Measurements from ENCODE around the gene CXCR6.

Gene CXCR6

GRCh38 chr3:45946875-45947274, 3.6 kb downstream of the CXCR6 start:
- no peak overlapping the region for H3K27ac ChIP-seq (ENCODE audit: extremely low read depth, low read depth, low read length)
- POLR2A ChIA-PET = no interaction called here
- H3K36me3 ChIP-seq (ENCODE audit: control insufficient read depth in 2 of 2, insufficient read depth in 1 of 2, low read length in 2 of 2) = peaks cover 0 to 88% of the 10 kb centered on the region in 2 experiments; a peak in 1 of 3 replicates
- H3K9me3 ChIP-seq (ENCODE audit: control insufficient read depth, insufficient read depth, low read depth, low read length) = no peaks in the 10 kb centered on the region
- TF ChIP-seq OSR2 (tag by site-specific recombination; IDR thresholded peaks at IDR 0.05) = no peak
- TF ChIP-seq ZNF157 (tag by site-specific recombination; IDR thresholded peaks at IDR 0.05) = no peak
- no peak for TF ChIP-seq BCL11A (tag by site-specific recombination; IDR thresholded peaks at IDR 0.05; ENCODE audit: low read depth)
- TF ChIP-seq GFI1B (tag by site-specific recombination; IDR thresholded peaks at IDR 0.05) = no peak
- no peak for TF ChIP-seq ZNF404 (tag by site-specific recombination; IDR thresholded peaks at IDR 0.05)
- no peak for TF ChIP-seq ZFP3 (tag by site-specific recombination; IDR thresholded peaks at IDR 0.05; ENCODE audit: low read depth)
- TF ChIP-seq KLF8 (tag by site-specific recombination; IDR thresholded peaks at IDR 0.05) = no peak
- TF ChIP-seq ATF2 (tag by site-specific recombination; IDR thresholded peaks at IDR 0.05; ENCODE audit: low read depth) = no peak
- H3K4me1 ChIP-seq (ENCODE audit: control insufficient read depth, insufficient read depth, low read length) = no peaks in the 10 kb centered on the region
- CTCF ChIA-PET = interaction anchor here (0.6 to 0.9 kb wide), 3 partner anchors 8 to 132 kb away, joined by 3 read pairs; no protein-coding TSS in a partner anchor
- no peak overlapping the region for H3K4me3 ChIP-seq (ENCODE audit: low read depth, low read length)

- H3K9me3 ChIP-seq (ENCODE audit: control insufficient read depth, insufficient read depth, low read depth, low read length) = no peaks in the 10 kb centered on the region
- H3K4me3 ChIP-seq (ENCODE audit: low read depth, low read length) = no peak overlapping the region
- ChIA-PET CTCF (interaction anchor here (0.6 to 0.9 kb wide), 3 partner anchors 8 to 131 kb away, joined by 3 read pairs; no protein-coding TSS in a partner anchor), POLR2A (no interaction called here)
- no peaks in the 10 kb centered on the region for H3K4me1 ChIP-seq (ENCODE audit: control insufficient read depth, insufficient read depth, low read length)
- TF ChIP-seq ZNF629 (tag by site-specific recombination; IDR thresholded peaks at IDR 0.05) = no peak
- peaks cover 0 to 88% of the 10 kb centered on the region in 2 experiments; a peak in 1 of 3 replicates for H3K36me3 ChIP-seq (ENCODE audit: control insufficient read depth in 2 of 2, insufficient read depth in 1 of 2, low read length in 2 of 2)
- no peak overlapping the region for H3K27ac ChIP-seq (ENCODE audit: extremely low read depth, low read depth, low read length)
Observed at GRCh38 chr3:45947361-45947760, 4.1 kb downstream of the CXCR6 start.

GRCh38 chr3:45948311-45948781, 5.1 kb downstream of the CXCR6 start:
- no peak for TF ChIP-seq ZNF140 (tag by site-specific recombination; IDR thresholded peaks at IDR 0.05)
- no peak for TF ChIP-seq YY1 (tag by site-specific recombination; IDR thresholded peaks at IDR 0.05)
- no peak for TF ChIP-seq ZNF600 (tag by site-specific recombination; IDR thresholded peaks at IDR 0.05)
- no peak for TF ChIP-seq SP7 (tag by site-specific recombination; IDR thresholded peaks at IDR 0.05)
- TF ChIP-seq ELK4 (IDR thresholded peaks at IDR 0.05; ENCODE audit: borderline replicate concordance, low read depth, low read length) = no peak
- TF ChIP-seq ZNF48 (tag by site-specific recombination; IDR thresholded peaks at IDR 0.05) = no peak
- no peak for TF ChIP-seq ZNF514 (tag by site-specific recombination; IDR thresholded peaks at IDR 0.05)
- no peak for TF ChIP-seq ZNF16 (tag by site-specific recombination; IDR thresholded peaks at IDR 0.05; ENCODE audit: low read depth)
- no peak for TF ChIP-seq ZNF621 (tag by site-specific recombination; IDR thresholded peaks at IDR 0.05)
- TF ChIP-seq ZNF335 (tag by site-specific recombination; conservative IDR thresholded peaks at IDR 0.05) = no peak
- no peak for TF ChIP-seq ZXDB (tag by site-specific recombination; IDR thresholded peaks at IDR 0.05)
- no peak for TF ChIP-seq KLF9 (tag by site-specific recombination; IDR thresholded peaks at IDR 0.05; ENCODE audit: low read depth)
- TF ChIP-seq ZSCAN23 (tag by site-specific recombination; IDR thresholded peaks at IDR 0.05) = no peak
- TF ChIP-seq ZSCAN5A (tag by site-specific recombination; IDR thresholded peaks at IDR 0.05) = no peak
- no peak for TF ChIP-seq HOXA7 (CRISPR knock-in tag; IDR thresholded peaks at IDR 0.05; ENCODE audit: borderline replicate concordance)
- TF ChIP-seq ZNF324 (tag by site-specific recombination; IDR thresholded peaks at IDR 0.05) = no peak
- no peak for TF ChIP-seq ZNF155 (tag by site-specific recombination; IDR thresholded peaks at IDR 0.05)
- TF ChIP-seq KLF17 (tag by site-specific recombination; IDR thresholded peaks at IDR 0.05) = no peak
- H3K36me3 ChIP-seq (ENCODE audit: control insufficient read depth in 2 of 2, insufficient read depth in 1 of 2, low read length in 2 of 2) = peaks cover 0 to 90% of the 10 kb centered on the region in 2 experiments; a peak in 1 of 3 replicates
- H3K4me3 ChIP-seq (ENCODE audit: low read depth, low read length) = no peak overlapping the region
- POLR2A ChIA-PET = no interaction called here
- no peak overlapping the region for H3K27ac ChIP-seq (ENCODE audit: extremely low read depth, low read depth, low read length)
- CTCF ChIA-PET = interaction anchor here (0.5 to 0.7 kb wide), 2 partner anchors 29 to 102 kb away, joined by 3 read pairs; no protein-coding TSS in a partner anchor
- no peaks in the 10 kb centered on the region for H3K9me3 ChIP-seq (ENCODE audit: control insufficient read depth, insufficient read depth, low read depth, low read length)
- H3K4me1 ChIP-seq (ENCODE audit: control insufficient read depth, insufficient read depth, low read length) = no peaks in the 10 kb centered on the region
